A549 (cell line): ENCODE measurements around the gene ADAMTS2. TPM values are rescaled to one million over a fixed set of nuclear protein-coding genes. Genes with fewer than 3 reads are reported as not detected.

Experiments
- ATAC-seq, 2 experiments: fragments of 200-7000 bp in 1 of 2; fragments of >200 bp in 1 of 2; cut with Nextera tagmentation in 1 of 2; cut with Tn5 transposase in 1 of 2; 3 replicates each; pipeline versions ENCODE4 v1.8.0 to v1.9.1; 2018 to 2020; ENCODE audit warnings: mild to moderate bottlenecking in 1 of 2, moderate library complexity in 1 of 2
- CTCF ChIA-PET: fragments of 300-600 bp; sonication (Branson Sonifier 250); formaldehyde crosslinking; extraction: SDS; loops from one replicate; lab custom pipeline; 2021; ENCODE audit warnings: antibody characterized with exemption, inconsistent platforms; lab: Yijun Ruan, JAX
- POLR2A ChIA-PET: fragments of 350-600 bp; formaldehyde crosslinking; extraction: SDS; loops from one replicate; lab custom pipeline; 2021; ENCODE audit warnings: antibody characterized with exemption, inconsistent platforms; lab: Yijun Ruan, JAX
- DNase-seq, 2 experiments: peaks; one replicate each; pipeline versions ENCODE4 v3.0.0 to v3.0.0-alpha.2; 2011 to 2016; ENCODE audit warnings: low read depth in 1 of 2, low spot score in 1 of 2
- FAIRE-seq: peaks from 2 replicates; lab custom pipeline; 2011; peaks lifted over from hg19 to GRCh38; lab: Jason Lieb, UNC
- H3K27ac ChIP-seq, 2 experiments: fragments of >200 bp; sonication (Bioruptor Twin); formaldehyde crosslinking; 3 replicates each; pipeline ENCODE4 v1.5.1; 2016 to 2017
- H3K4me1 ChIP-seq: fragments of >200 bp; sonication (Bioruptor Twin); formaldehyde crosslinking; 3 replicates; pipeline ENCODE4 v1.6.1; 2016
- H3K4me2 ChIP-seq: fragments of >200 bp; sonication (Bioruptor Twin); formaldehyde crosslinking; 3 replicates; pipeline ENCODE4 v1.6.1; 2016
- H3K4me3 ChIP-seq: fragments of >200 bp; sonication (Bioruptor Twin); formaldehyde crosslinking; 3 replicates; pipeline ENCODE4 v1.5.1; 2016
- H3K9me3 ChIP-seq: fragments of >200 bp; sonication (Bioruptor Twin); formaldehyde crosslinking; 3 replicates; pipeline ENCODE4 v1.6.1; 2016
- CBX2 ChIP-seq: fragments of 200-600 bp; sonication (generic); IDR thresholded peaks from 2 replicates; pipeline ENCODE4 v1.6.1; 2016; ENCODE audit warnings: low read depth, mild to moderate bottlenecking, borderline replicate concordance
- HOXB13 ChIP-seq: fragments of 250-450 bp; sonication (Bioruptor Pico); IDR thresholded peaks from 2 replicates; pipeline ENCODE4 v1.5.0; 2020; ENCODE audit warnings: low read depth, mild to moderate bottlenecking, moderate library complexity
- JUN ChIP-seq, 2 experiments: fragments of >200 bp; sonication (Bioruptor Twin); formaldehyde crosslinking; IDR thresholded peaks; 2 replicates in 1 of 2; 3 replicates in 1 of 2; pipeline ENCODE4 v1.6.1; 2016 to 2017
- JUNB ChIP-seq: fragments of >200 bp; sonication (Bioruptor Twin); formaldehyde crosslinking; IDR thresholded peaks from 2 replicates; pipeline ENCODE4 v1.6.1; 2016
- KDM5A ChIP-seq: fragments of 200-600 bp; sonication (generic); IDR thresholded peaks from 2 replicates; pipeline ENCODE4 v1.6.1; 2016; ENCODE audit warnings: antibody characterized with exemption, mild to moderate bottlenecking
- MAFK ChIP-seq: fragments of 450-650 bp; IDR thresholded peaks from 2 replicates; pipeline ENCODE4 v1.6.1; 2014; ENCODE audit not compliant: partially characterized antibody
- NFE2L2 ChIP-seq: fragments of 150-350 bp; conservative IDR thresholded peaks from 2 replicates; pipeline ENCODE4 v1.6.1; 2014; ENCODE audit warnings: low read length
- PHF8 ChIP-seq: fragments of 200-600 bp; sonication (generic); IDR thresholded peaks from 2 replicates; pipeline ENCODE4 v1.6.1; 2016; ENCODE audit warnings: low read depth, mild to moderate bottlenecking, antibody characterized with exemption, moderate library complexity, borderline replicate concordance
- POLR2A ChIP-seq: IDR thresholded peaks from 2 replicates; pipeline ENCODE4 v1.6.1; 2012; ENCODE audit warnings: mild to moderate bottlenecking, low read length
- RAD21 ChIP-seq, 2 experiments: fragments of >200 bp in 1 of 2; sonication (Bioruptor Twin) in 1 of 2; formaldehyde crosslinking in 1 of 2; IDR thresholded peaks in 1 of 2; conservative IDR thresholded peaks in 1 of 2; 2 replicates in 1 of 2; 3 replicates in 1 of 2; pipeline ENCODE4 v1.6.1; 2012 to 2018; ENCODE audit warnings: inconsistent platforms in 1 of 2
- RARB ChIP-seq: fragments of 250-450 bp; sonication (Bioruptor Pico); IDR thresholded peaks from 2 replicates; pipeline ENCODE4 v1.8.0; 2021; ENCODE audit warnings: mild to moderate bottlenecking, moderate library complexity
- WGBS: methylation state at CpG from one replicate; pipeline ENCODE4 v1.1.6; 2017; ENCODE audit errors: missing lambda C conversion rate; 5-methylcytosine and 5-hydroxymethylcytosine counted together
- polyA plus RNA-seq, 4 experiments: library from polyadenylated mRNA; depleted of rRNA in 3 of 4; stranded (reverse); fragments of >200 nt; fragmentation: RNase III in 1 of 4; extraction: RNeasy Plus Mini Kit Qiagen cat#74134 plus additional on column Dnase treatment in 1 of 4; gene quantifications; 2 replicates in 3 of 4; 3 replicates in 1 of 4; pipeline ENCODE4 v1.2.3, GENCODE V29; 2011 to 2017
- TF ChIP-seq, protein P1 (sequence below): fragments of 200-600 bp; sonication (generic); IDR thresholded peaks from 2 replicates; pipeline ENCODE4 v1.6.1; 2016; ENCODE audit warnings: antibody characterized with exemption, mild to moderate bottlenecking, moderate library complexity
- TF ChIP-seq, protein P2 (sequence below): IDR thresholded peaks from 2 replicates; pipeline ENCODE4 v1.6.1; 2012
- TF ChIP-seq, protein P3 (sequence below): fragments of 250-450 bp; sonication (Bioruptor Pico); IDR thresholded peaks from 2 replicates; pipeline ENCODE4 v1.5.0; 2020; ENCODE audit warnings: low read depth, mild to moderate bottlenecking, moderate library complexity
- TF ChIP-seq, protein P4 (sequence below): fragments of >200 bp; sonication (Bioruptor Twin); formaldehyde crosslinking; IDR thresholded peaks from 2 replicates; pipeline ENCODE4 v1.6.1; 2016
- TF ChIP-seq, protein P5 (sequence below): fragments of >200 bp; sonication (Bioruptor Twin); formaldehyde crosslinking; IDR thresholded peaks from 3 replicates; pipeline ENCODE4 v1.5.1; 2016
- TF ChIP-seq, protein P6 (sequence below): fragments of 150-350 bp; IDR thresholded peaks from 2 replicates; pipeline ENCODE4 v1.6.1; 2014; ENCODE audit warnings: low read depth, mild to moderate bottlenecking, low read length

ADAMTS2 gene
- polyA plus RNA-seq, 2 of the 4 experiments (the other 2 are of a cell fraction), result not detected

DNA sequence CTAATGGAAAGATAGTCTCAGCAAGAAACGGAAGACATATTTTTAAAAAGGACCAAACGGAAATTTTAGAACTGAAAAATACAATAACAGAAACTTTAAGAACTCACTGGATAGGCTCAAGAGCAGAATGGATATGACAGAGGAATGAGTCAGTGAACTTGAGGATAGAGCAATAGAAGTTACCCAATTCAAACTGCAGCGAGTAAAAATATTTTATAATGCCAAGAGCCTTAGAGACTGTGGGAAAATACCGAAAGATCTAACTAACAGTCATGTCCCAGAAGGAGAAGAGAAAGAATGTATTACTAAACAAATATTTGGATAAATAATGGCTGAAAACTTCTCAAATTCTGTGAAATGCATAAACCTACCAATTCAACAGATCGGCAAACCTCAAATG is 40.8 kb downstream of the ADAMTS2 start:
- CTCF ChIA-PET, result no interaction called here
- H3K9me3 ChIP-seq, result no peaks in the 10 kb centered on the region; the same call in 2 of the 3 replicates
- no peak for FAIRE-seq
- no peak overlapping the region for H3K27ac ChIP-seq
- no peak for DNase-seq
- H3K4me3 ChIP-seq, result no peak overlapping the region
- ATAC-seq, result no peak
- H3K4me2 ChIP-seq, result no peak overlapping the region
- POLR2A ChIA-PET, result no interaction called here
- no peaks in the 10 kb centered on the region for H3K4me1 ChIP-seq
- WGBS, result 24% methylated on average over 5 of the region's 5 CpGs
- no peak for TF ChIP-seq NFE2L2
- TF ChIP-seq RAD21 (conservative IDR thresholded peaks at IDR 0.05 in 1 of 2, IDR thresholded peaks at IDR 0.05 in 1 of 2), result no peak
- no peak for TF ChIP-seq PHF8
- TF ChIP-seq JUN (IDR thresholded peaks at IDR 0.05), result no peak
- no peak for TF ChIP-seq JUNB
- TF ChIP-seq, protein P1, sequence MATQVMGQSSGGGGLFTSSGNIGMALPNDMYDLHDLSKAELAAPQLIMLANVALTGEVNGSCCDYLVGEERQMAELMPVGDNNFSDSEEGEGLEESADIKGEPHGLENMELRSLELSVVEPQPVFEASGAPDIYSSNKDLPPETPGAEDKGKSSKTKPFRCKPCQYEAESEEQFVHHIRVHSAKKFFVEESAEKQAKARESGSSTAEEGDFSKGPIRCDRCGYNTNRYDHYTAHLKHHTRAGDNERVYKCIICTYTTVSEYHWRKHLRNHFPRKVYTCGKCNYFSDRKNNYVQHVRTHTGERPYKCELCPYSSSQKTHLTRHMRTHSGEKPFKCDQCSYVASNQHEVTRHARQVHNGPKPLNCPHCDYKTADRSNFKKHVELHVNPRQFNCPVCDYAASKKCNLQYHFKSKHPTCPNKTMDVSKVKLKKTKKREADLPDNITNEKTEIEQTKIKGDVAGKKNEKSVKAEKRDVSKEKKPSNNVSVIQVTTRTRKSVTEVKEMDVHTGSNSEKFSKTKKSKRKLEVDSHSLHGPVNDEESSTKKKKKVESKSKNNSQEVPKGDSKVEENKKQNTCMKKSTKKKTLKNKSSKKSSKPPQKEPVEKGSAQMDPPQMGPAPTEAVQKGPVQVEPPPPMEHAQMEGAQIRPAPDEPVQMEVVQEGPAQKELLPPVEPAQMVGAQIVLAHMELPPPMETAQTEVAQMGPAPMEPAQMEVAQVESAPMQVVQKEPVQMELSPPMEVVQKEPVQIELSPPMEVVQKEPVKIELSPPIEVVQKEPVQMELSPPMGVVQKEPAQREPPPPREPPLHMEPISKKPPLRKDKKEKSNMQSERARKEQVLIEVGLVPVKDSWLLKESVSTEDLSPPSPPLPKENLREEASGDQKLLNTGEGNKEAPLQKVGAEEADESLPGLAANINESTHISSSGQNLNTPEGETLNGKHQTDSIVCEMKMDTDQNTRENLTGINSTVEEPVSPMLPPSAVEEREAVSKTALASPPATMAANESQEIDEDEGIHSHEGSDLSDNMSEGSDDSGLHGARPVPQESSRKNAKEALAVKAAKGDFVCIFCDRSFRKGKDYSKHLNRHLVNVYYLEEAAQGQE, result no peak
- TF ChIP-seq CBX2, result no peak
- TF ChIP-seq, protein P2, sequence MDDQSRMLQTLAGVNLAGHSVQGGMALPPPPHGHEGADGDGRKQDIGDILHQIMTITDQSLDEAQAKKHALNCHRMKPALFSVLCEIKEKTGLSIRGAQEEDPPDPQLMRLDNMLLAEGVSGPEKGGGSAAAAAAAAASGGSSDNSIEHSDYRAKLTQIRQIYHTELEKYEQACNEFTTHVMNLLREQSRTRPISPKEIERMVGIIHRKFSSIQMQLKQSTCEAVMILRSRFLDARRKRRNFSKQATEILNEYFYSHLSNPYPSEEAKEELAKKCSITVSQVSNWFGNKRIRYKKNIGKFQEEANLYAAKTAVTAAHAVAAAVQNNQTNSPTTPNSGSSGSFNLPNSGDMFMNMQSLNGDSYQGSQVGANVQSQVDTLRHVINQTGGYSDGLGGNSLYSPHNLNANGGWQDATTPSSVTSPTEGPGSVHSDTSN, result no peak
- no peak for TF ChIP-seq POLR2A
- TF ChIP-seq RARB (CRISPR knock-in tag), result no peak
- TF ChIP-seq, protein P3, sequence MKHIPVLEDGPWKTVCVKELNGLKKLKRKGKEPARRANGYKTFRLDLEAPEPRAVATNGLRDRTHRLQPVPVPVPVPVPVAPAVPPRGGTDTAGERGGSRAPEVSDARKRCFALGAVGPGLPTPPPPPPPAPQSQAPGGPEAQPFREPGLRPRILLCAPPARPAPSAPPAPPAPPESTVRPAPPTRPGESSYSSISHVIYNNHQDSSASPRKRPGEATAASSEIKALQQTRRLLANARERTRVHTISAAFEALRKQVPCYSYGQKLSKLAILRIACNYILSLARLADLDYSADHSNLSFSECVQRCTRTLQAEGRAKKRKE (CRISPR knock-in tag), result no peak
- no peak for TF ChIP-seq HOXB13 (CRISPR knock-in tag)
- TF ChIP-seq, protein P4, sequence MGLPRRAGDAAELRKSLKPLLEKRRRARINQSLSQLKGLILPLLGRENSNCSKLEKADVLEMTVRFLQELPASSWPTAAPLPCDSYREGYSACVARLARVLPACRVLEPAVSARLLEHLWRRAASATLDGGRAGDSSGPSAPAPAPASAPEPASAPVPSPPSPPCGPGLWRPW, result no peak
- no peak for TF ChIP-seq KDM5A
- no peak for TF ChIP-seq MAFK
- TF ChIP-seq, protein P5, sequence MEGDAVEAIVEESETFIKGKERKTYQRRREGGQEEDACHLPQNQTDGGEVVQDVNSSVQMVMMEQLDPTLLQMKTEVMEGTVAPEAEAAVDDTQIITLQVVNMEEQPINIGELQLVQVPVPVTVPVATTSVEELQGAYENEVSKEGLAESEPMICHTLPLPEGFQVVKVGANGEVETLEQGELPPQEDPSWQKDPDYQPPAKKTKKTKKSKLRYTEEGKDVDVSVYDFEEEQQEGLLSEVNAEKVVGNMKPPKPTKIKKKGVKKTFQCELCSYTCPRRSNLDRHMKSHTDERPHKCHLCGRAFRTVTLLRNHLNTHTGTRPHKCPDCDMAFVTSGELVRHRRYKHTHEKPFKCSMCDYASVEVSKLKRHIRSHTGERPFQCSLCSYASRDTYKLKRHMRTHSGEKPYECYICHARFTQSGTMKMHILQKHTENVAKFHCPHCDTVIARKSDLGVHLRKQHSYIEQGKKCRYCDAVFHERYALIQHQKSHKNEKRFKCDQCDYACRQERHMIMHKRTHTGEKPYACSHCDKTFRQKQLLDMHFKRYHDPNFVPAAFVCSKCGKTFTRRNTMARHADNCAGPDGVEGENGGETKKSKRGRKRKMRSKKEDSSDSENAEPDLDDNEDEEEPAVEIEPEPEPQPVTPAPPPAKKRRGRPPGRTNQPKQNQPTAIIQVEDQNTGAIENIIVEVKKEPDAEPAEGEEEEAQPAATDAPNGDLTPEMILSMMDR, result no peak
- TF ChIP-seq, protein P6, sequence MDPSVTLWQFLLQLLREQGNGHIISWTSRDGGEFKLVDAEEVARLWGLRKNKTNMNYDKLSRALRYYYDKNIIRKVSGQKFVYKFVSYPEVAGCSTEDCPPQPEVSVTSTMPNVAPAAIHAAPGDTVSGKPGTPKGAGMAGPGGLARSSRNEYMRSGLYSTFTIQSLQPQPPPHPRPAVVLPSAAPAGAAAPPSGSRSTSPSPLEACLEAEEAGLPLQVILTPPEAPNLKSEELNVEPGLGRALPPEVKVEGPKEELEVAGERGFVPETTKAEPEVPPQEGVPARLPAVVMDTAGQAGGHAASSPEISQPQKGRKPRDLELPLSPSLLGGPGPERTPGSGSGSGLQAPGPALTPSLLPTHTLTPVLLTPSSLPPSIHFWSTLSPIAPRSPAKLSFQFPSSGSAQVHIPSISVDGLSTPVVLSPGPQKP, result no peak
- TF ChIP-seq, all 56 proteins: peak for 0
